OCI-LY1 (cell line): Measurements from ENCODE around the gene KDM6B.

Experiments
- H2AFZ ChIP-seq: fragments of 200-600 bp; sonication (generic), shearing (Covaris generic); 2 replicates; pipeline ENCODE4 v1.6.0; 2014; ENCODE audit warnings: antibody characterized with exemption, mild to moderate bottlenecking, low read length
- H3F3A ChIP-seq: fragments of 200-600 bp; sonication (generic), shearing (Covaris generic); 2 replicates; pipeline ENCODE4 v1.6.0; 2014; ENCODE audit warnings: mild to moderate bottlenecking, antibody characterized with exemption, low read length, moderate library complexity; ENCODE audit not compliant: insufficient read depth
- H3K27ac ChIP-seq: fragments of 200-600 bp; sonication (generic); 2 replicates; pipeline ENCODE4 v1.5.1; 2014; ENCODE audit warnings: low read length, mixed run types, mild to moderate bottlenecking, low read depth; ENCODE audit not compliant: poor library complexity, severe bottlenecking
- H3K27me3 ChIP-seq: fragments of 200-600 bp; sonication (generic); 2 replicates; pipeline ENCODE4 v1.6.0; 2014; ENCODE audit warnings: antibody characterized with exemption, mild to moderate bottlenecking, low read length, moderate library complexity; ENCODE audit not compliant: insufficient read depth
- H3K36me3 ChIP-seq: fragments of 200-600 bp; sonication (generic); 2 replicates; pipeline ENCODE4 v1.6.1; 2014; ENCODE audit warnings: mild to moderate bottlenecking, antibody characterized with exemption, low read length, moderate library complexity, mixed read lengths; ENCODE audit not compliant: insufficient read depth
- H3K4me1 ChIP-seq: fragments of 200-600 bp; sonication (generic); 2 replicates; pipeline ENCODE4 v1.5.1; 2014; ENCODE audit warnings: mild to moderate bottlenecking, low read length, moderate library complexity; ENCODE audit not compliant: insufficient read depth, severe bottlenecking
- H3K4me2 ChIP-seq: fragments of 200-600 bp; sonication (generic), shearing (Covaris generic); 2 replicates; pipeline ENCODE4 v1.6.1; 2014; ENCODE audit warnings: low read length
- H3K4me3 ChIP-seq: fragments of 200-600 bp; sonication (generic); 2 replicates; pipeline ENCODE4 v1.5.1; 2014; ENCODE audit warnings: low read length, low read depth, mild to moderate bottlenecking, mixed read lengths; ENCODE audit not compliant: poor library complexity, severe bottlenecking
- H3K79me2 ChIP-seq: fragments of 200-600 bp; shearing (Covaris generic); 2 replicates; pipeline ENCODE4 v1.6.1; 2016; ENCODE audit warnings: mixed run types, low read length, mixed read lengths; ENCODE audit not compliant: insufficient read depth
- H3K9ac ChIP-seq: fragments of 200-600 bp; sonication (generic), shearing (Covaris generic); 2 replicates; pipeline ENCODE4 v1.6.1; 2014; ENCODE audit warnings: mild to moderate bottlenecking, low read length, mixed read lengths
- H3K9me2 ChIP-seq: fragments of 200-600 bp; sonication (generic), shearing (Covaris generic); 2 replicates; pipeline ENCODE4 v1.6.1; 2014; ENCODE audit warnings: low read depth, mild to moderate bottlenecking, low read length, mixed read lengths
- H3K9me3 ChIP-seq: fragments of 200-600 bp; shearing (Covaris generic); 2 replicates; pipeline ENCODE4 v1.6.1; 2014; ENCODE audit warnings: low read length, mixed read lengths
- H4K20me1 ChIP-seq: fragments of 200-600 bp; sonication (generic), shearing (Covaris generic); 2 replicates; pipeline ENCODE4 v1.6.0; 2016; ENCODE audit warnings: mild to moderate bottlenecking, low read length; ENCODE audit not compliant: insufficient read depth
- EZH2 ChIP-seq: fragments of 200-600 bp; sonication (generic), shearing (Covaris generic); IDR thresholded peaks from 2 replicates; pipeline ENCODE4 v1.8.0; 2017; ENCODE audit warnings: borderline replicate concordance, mixed run types, mild to moderate bottlenecking, antibody characterized with exemption, low read length, moderate library complexity, mixed read lengths
- TF ChIP-seq, protein P1 (sequence below): fragments of 200-600 bp; sonication (generic), shearing (Covaris generic); IDR thresholded peaks from 2 replicates; pipeline ENCODE4 v1.5.1; 2017; ENCODE audit warnings: mild to moderate bottlenecking, antibody characterized with exemption, low read length, moderate library complexity, mixed read lengths

The KDM6B gene

GRCh38 chr17:7838090-7839075, 4.4 kb downstream of the KDM6B start:
- Histone ChIP-seq H3K36me3 (no peaks in the 10 kb centered on the region; the same call in 1 of the 2 replicates), H3K4me3 (peak overlapping the region; percentile 68), H3K4me1 (peaks cover 54% of the 10 kb centered on the region), H3K27me3 (no peaks in the 10 kb centered on the region), H3K27ac (peak overlapping the region; percentile 97), H3K9ac (peak overlapping the region; percentile 79), H2AFZ (no peak overlapping the region), H3K79me2 (no peaks in the 10 kb centered on the region), H3K4me2 (peak overlapping the region; percentile 79), H3K9me3 (no peaks in the 10 kb centered on the region), H4K20me1 (no peaks in the 10 kb centered on the region), H3F3A (peaks cover 10% of the 10 kb centered on the region; the same call in 1 of the 2 replicates), H3K9me2 (no peaks in the 10 kb centered on the region)
- TF ChIP-seq, protein P1, sequence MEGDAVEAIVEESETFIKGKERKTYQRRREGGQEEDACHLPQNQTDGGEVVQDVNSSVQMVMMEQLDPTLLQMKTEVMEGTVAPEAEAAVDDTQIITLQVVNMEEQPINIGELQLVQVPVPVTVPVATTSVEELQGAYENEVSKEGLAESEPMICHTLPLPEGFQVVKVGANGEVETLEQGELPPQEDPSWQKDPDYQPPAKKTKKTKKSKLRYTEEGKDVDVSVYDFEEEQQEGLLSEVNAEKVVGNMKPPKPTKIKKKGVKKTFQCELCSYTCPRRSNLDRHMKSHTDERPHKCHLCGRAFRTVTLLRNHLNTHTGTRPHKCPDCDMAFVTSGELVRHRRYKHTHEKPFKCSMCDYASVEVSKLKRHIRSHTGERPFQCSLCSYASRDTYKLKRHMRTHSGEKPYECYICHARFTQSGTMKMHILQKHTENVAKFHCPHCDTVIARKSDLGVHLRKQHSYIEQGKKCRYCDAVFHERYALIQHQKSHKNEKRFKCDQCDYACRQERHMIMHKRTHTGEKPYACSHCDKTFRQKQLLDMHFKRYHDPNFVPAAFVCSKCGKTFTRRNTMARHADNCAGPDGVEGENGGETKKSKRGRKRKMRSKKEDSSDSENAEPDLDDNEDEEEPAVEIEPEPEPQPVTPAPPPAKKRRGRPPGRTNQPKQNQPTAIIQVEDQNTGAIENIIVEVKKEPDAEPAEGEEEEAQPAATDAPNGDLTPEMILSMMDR, result no peak
- TF ChIP-seq EZH2, result no peak

- peaks cover 50% of the 10 kb centered on the region for H3K4me1 ChIP-seq
- TF ChIP-seq, protein P1, result no peak
- no peak for TF ChIP-seq EZH2
- peaks cover 10% of the 10 kb centered on the region; the same call in 1 of the 2 replicates for H3F3A ChIP-seq
- H3K9ac ChIP-seq, result peak overlapping the region; percentile 44; the same call in 1 of the 2 replicates
- peak overlapping the region; percentile 95 for H3K4me2 ChIP-seq
- H3K27ac ChIP-seq, result peak overlapping the region; percentile 97
- H3K36me3 ChIP-seq, result no peaks in the 10 kb centered on the region; the same call in 1 of the 2 replicates
- no peaks in the 10 kb centered on the region for H3K9me2 ChIP-seq
- no peaks in the 10 kb centered on the region for H3K9me3 ChIP-seq
- H3K27me3 ChIP-seq, result no peaks in the 10 kb centered on the region
- H4K20me1 ChIP-seq, result no peaks in the 10 kb centered on the region
- peak overlapping the region; percentile 44 for H3K4me3 ChIP-seq
- no peaks in the 10 kb centered on the region for H3K79me2 ChIP-seq
- no peak overlapping the region for H2AFZ ChIP-seq
Measured at GRCh38 chr17:7839190-7839875, 5.3 kb downstream of the KDM6B start.

DNA sequence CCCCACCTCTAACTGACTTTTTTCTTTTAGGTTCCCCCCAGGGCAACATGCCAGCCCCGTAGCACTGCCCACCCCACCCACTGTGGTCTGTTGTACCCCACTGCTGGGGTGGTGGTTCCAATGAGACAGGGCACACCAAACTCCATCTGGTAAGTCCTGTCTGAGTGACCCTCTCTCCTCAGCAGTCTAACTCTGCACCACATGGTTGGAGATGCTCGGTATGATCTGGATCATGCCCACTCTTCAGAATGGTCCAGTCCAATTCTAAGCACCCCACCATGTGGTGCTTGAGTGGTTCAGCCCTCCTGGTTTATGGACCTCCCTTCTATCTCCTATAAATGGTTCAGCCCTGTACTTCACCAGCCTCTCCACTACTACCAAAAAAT, 5.9 kb downstream of the KDM6B start:
- H3K9me3 ChIP-seq, result no peaks in the 10 kb centered on the region
- peaks cover 10% of the 10 kb centered on the region; the same call in 1 of the 2 replicates for H3F3A ChIP-seq
- no peak overlapping the region for H2AFZ ChIP-seq
- TF ChIP-seq, protein P1, result no peak
- TF ChIP-seq EZH2, result no peak
- peaks cover 50% of the 10 kb centered on the region for H3K4me1 ChIP-seq
- peak overlapping the region; percentile 97 for H3K27ac ChIP-seq
- peak overlapping the region; percentile 95 for H3K4me2 ChIP-seq
- no peaks in the 10 kb centered on the region for H3K27me3 ChIP-seq
- no peaks in the 10 kb centered on the region for H3K9me2 ChIP-seq
- H4K20me1 ChIP-seq, result no peaks in the 10 kb centered on the region
- H3K79me2 ChIP-seq, result no peaks in the 10 kb centered on the region
- H3K36me3 ChIP-seq, result no peaks in the 10 kb centered on the region; the same call in 1 of the 2 replicates
- peak overlapping the region; percentile 97; the same call in 1 of the 2 replicates for H3K9ac ChIP-seq
- peak overlapping the region; percentile 88 for H3K4me3 ChIP-seq
